Neural progenitor cell (in vitro differentiated cells): ENCODE data around the gene GDAP2. TPM values are rescaled to one million over a fixed set of nuclear protein-coding genes. Genes with fewer than 3 reads are reported as not detected.

ENCODE experiments used
- DNase-seq: peaks from one replicate; pipeline ENCODE4 v3.0.0-alpha.2; 2016; ENCODE audit warnings: low spot score
- H2AFZ ChIP-seq: fragments of 200-600 bp; sonication (generic); replicated peaks from 2 replicates; pipeline ENCODE4 v1.6.1; 2016; ENCODE audit warnings: antibody characterized with exemption
- H3F3A ChIP-seq: fragments of 200-600 bp; sonication (generic); 2 replicates; pipeline ENCODE4 v1.6.1; 2016; ENCODE audit warnings: antibody characterized with exemption, low read depth
- H3K27ac ChIP-seq: fragments of 200-600 bp; sonication (generic); 2 replicates; pipeline ENCODE4 v1.5.1; 2016; ENCODE audit warnings: mild to moderate bottlenecking
- H3K27me3 ChIP-seq: fragments of 200-600 bp; sonication (generic); 2 replicates; pipeline ENCODE4 v1.6.1; 2016; ENCODE audit warnings: mild to moderate bottlenecking, moderate library complexity
- H3K36me3 ChIP-seq: fragments of 200-600 bp; sonication (generic); 2 replicates; pipeline ENCODE4 v1.5.1; 2016
- H3K4me1 ChIP-seq: fragments of 200-600 bp; sonication (generic); 2 replicates; pipeline ENCODE4 v1.6.1; 2016; ENCODE audit warnings: mixed run types
- H3K4me2 ChIP-seq: fragments of 200-600 bp; sonication (generic); 2 replicates; pipeline ENCODE4 v1.6.1; 2016
- H3K4me3 ChIP-seq: fragments of 200-600 bp; sonication (generic); 2 replicates; pipeline ENCODE4 v1.5.1; 2016
- H3K79me2 ChIP-seq: fragments of 200-600 bp; sonication (generic); 2 replicates; pipeline ENCODE4 v1.6.1; 2016; ENCODE audit warnings: low read depth
- H3K9ac ChIP-seq: fragments of 200-600 bp; sonication (generic); 2 replicates; pipeline ENCODE4 v1.6.1; 2016
- H3K9me3 ChIP-seq: fragments of 200-600 bp; sonication (generic); 2 replicates; pipeline ENCODE4 v1.5.1; 2016; ENCODE audit warnings: low read depth
- H4K20me1 ChIP-seq: fragments of 200-600 bp; sonication (generic); 2 replicates; pipeline ENCODE4 v1.6.1; 2016; ENCODE audit warnings: low read depth
- H3K27ac Mint-ChIP-seq: 3 replicates; pipeline ENCODE4 v1.8.0; 2021; ENCODE audit warnings: mixed read lengths
- H3K27me3 Mint-ChIP-seq: 2 replicates; pipeline ENCODE4 v1.8.0; 2022; ENCODE audit warnings: low read depth, mild to moderate bottlenecking, inconsistent platforms, moderate library complexity, mixed read lengths; ENCODE audit not compliant: insufficient read depth
- H3K36me3 Mint-ChIP-seq: 3 replicates; pipeline ENCODE4 v1.8.0; 2021; ENCODE audit warnings: mixed read lengths
- H3K4me1 Mint-ChIP-seq: 3 replicates; pipeline ENCODE4 v1.8.0; 2021; ENCODE audit warnings: mixed read lengths
- H3K4me3 Mint-ChIP-seq: 3 replicates; pipeline ENCODE4 v1.8.0; 2021; ENCODE audit warnings: mild to moderate bottlenecking, moderate library complexity, mixed read lengths
- H3K9me3 Mint-ChIP-seq: 3 replicates; pipeline ENCODE4 v1.8.0; 2020; ENCODE audit warnings: mixed read lengths
- CTCF ChIP-seq: fragments of 200-600 bp; sonication (generic); IDR thresholded peaks from 2 replicates; pipeline ENCODE4 v1.5.1; 2017; ENCODE audit warnings: antibody characterized with exemption, mild to moderate bottlenecking
- EZH2 ChIP-seq: fragments of 200-600 bp; sonication (generic); IDR thresholded peaks from 2 replicates; pipeline ENCODE4 v1.6.1; 2017; ENCODE audit warnings: antibody characterized with exemption, mild to moderate bottlenecking, moderate library complexity
- EZH2phosphoT487 ChIP-seq: fragments of 200-600 bp; sonication (generic); IDR thresholded peaks from 2 replicates; pipeline ENCODE4 v1.6.1; 2017; ENCODE audit warnings: antibody characterized with exemption
- total RNA-seq: library from RNA; depleted of rRNA; stranded (reverse); fragments of >200 nt; gene quantifications from 2 replicates; pipeline ENCODE4 v1.2.3, GENCODE V29; 2015; ENCODE audit warnings: low replicate concordance

GDAP2 gene
- total RNA-seq, 1 donor from 2014 or later, result 32.0 TPM

GRCh38 chr1:117911051-117911450 lies 18.4 kb downstream of the GDAP2 start:
- Mint-ChIP-seq H3K27me3 (no peaks in the 10 kb centered on the region), H3K36me3 (peaks cover 13% of the 10 kb centered on the region), H3K4me1 (no peaks in the 10 kb centered on the region), H3K4me3 (no peak overlapping the region), H3K27ac (no peak overlapping the region), H3K9me3 (no peaks in the 10 kb centered on the region)
- no peak overlapping the region for H2AFZ ChIP-seq
- no peak for DNase-seq
- no peak for TF ChIP-seq EZH2
- TF ChIP-seq EZH2phosphoT487, result no peak
- TF ChIP-seq CTCF, result no peak
- no peaks in the 10 kb centered on the region for H3K9me3 ChIP-seq
- H3K4me3 ChIP-seq, result no peak overlapping the region
- H3K4me1 ChIP-seq, result no peaks in the 10 kb centered on the region
- H3K27me3 ChIP-seq, result no peaks in the 10 kb centered on the region
- H3K79me2 ChIP-seq, result no peaks in the 10 kb centered on the region
- peaks cover 4% of the 10 kb centered on the region for H3K36me3 ChIP-seq
- no peak overlapping the region for H3K4me2 ChIP-seq
- H3K9ac ChIP-seq, result no peak overlapping the region
- no peaks in the 10 kb centered on the region for H4K20me1 ChIP-seq
- no peak overlapping the region for H3K27ac ChIP-seq
- H3F3A ChIP-seq, result no peaks in the 10 kb centered on the region

- Histone ChIP-seq H3K36me3 (no peaks in the 10 kb centered on the region), H3K79me2 (no peaks in the 10 kb centered on the region), H3F3A (no peaks in the 10 kb centered on the region), H2AFZ (no peak overlapping the region), H3K4me2 (no peak overlapping the region), H3K4me1 (no peaks in the 10 kb centered on the region), H3K27me3 (no peaks in the 10 kb centered on the region), H4K20me1 (no peaks in the 10 kb centered on the region), H3K4me3 (no peak overlapping the region), H3K9me3 (no peaks in the 10 kb centered on the region), H3K9ac (no peak overlapping the region), H3K27ac (no peak overlapping the region)
- no peaks in the 10 kb centered on the region for H3K27me3 Mint-ChIP-seq
- no peak overlapping the region for H3K27ac Mint-ChIP-seq
- no peak for TF ChIP-seq CTCF
- no peak for TF ChIP-seq EZH2
- TF ChIP-seq EZH2phosphoT487, result no peak
- H3K4me3 Mint-ChIP-seq, result no peak overlapping the region
- H3K36me3 Mint-ChIP-seq, result peaks cover 24% of the 10 kb centered on the region
- H3K9me3 Mint-ChIP-seq, result no peaks in the 10 kb centered on the region
- DNase-seq, result no peak
- no peaks in the 10 kb centered on the region for H3K4me1 Mint-ChIP-seq
These were observed 24.4 kb downstream of the GDAP2 start for GRCh38 chr1:117905019-117905418.

- Histone ChIP-seq H3K9me3 (no peaks in the 10 kb centered on the region), H3K9ac (no peak overlapping the region), H3K36me3 (no peaks in the 10 kb centered on the region), H2AFZ (no peak overlapping the region), H3K4me1 (no peaks in the 10 kb centered on the region), H3F3A (no peaks in the 10 kb centered on the region), H3K79me2 (no peaks in the 10 kb centered on the region), H3K4me3 (no peak overlapping the region), H3K4me2 (no peak overlapping the region), H3K27ac (no peak overlapping the region), H3K27me3 (no peaks in the 10 kb centered on the region), H4K20me1 (no peaks in the 10 kb centered on the region)
- Mint-ChIP-seq H3K27ac (no peak overlapping the region), H3K4me3 (no peak overlapping the region), H3K27me3 (no peaks in the 10 kb centered on the region), H3K36me3 (peaks cover 24% of the 10 kb centered on the region), H3K9me3 (no peaks in the 10 kb centered on the region), H3K4me1 (no peaks in the 10 kb centered on the region)
- no peak for DNase-seq
- no peak for TF ChIP-seq EZH2phosphoT487
- no peak for TF ChIP-seq CTCF
- TF ChIP-seq EZH2, result no peak
These were observed 24.9 kb downstream of the GDAP2 start for GRCh38 chr1:117904485-117904884.

GRCh38 chr1:117902944-117903343 lies 26.5 kb downstream of the GDAP2 start:
- Histone ChIP-seq H4K20me1 (no peaks in the 10 kb centered on the region), H3K79me2 (no peaks in the 10 kb centered on the region), H3F3A (no peaks in the 10 kb centered on the region), H3K4me1 (no peaks in the 10 kb centered on the region), H2AFZ (no peak overlapping the region), H3K9ac (no peak overlapping the region), H3K36me3 (no peaks in the 10 kb centered on the region), H3K4me3 (no peak overlapping the region), H3K27ac (no peak overlapping the region), H3K9me3 (no peaks in the 10 kb centered on the region), H3K27me3 (no peaks in the 10 kb centered on the region), H3K4me2 (no peak overlapping the region)
- TF ChIP-seq CTCF, result no peak
- no peak for TF ChIP-seq EZH2phosphoT487
- TF ChIP-seq EZH2, result no peak
- H3K27me3 Mint-ChIP-seq, result no peaks in the 10 kb centered on the region
- no peak for DNase-seq
- no peak overlapping the region for H3K4me3 Mint-ChIP-seq
- H3K36me3 Mint-ChIP-seq, result peaks cover 30% of the 10 kb centered on the region
- no peaks in the 10 kb centered on the region for H3K9me3 Mint-ChIP-seq
- H3K4me1 Mint-ChIP-seq, result no peaks in the 10 kb centered on the region
- no peak overlapping the region for H3K27ac Mint-ChIP-seq
